Erythroblast (primary cell): ENCODE measurements around the gene FBXO10.
"Not testable (repeated sequence)": the region's sequence is repeated elsewhere in the genome, so short reads cannot be mapped to it uniquely, and the experiment has no call there.

Source experiments
- DNase-seq, 2 experiments: peaks; one replicate each; lab custom pipeline; 2025; lab: John Stamatoyannopoulos, UW
- GATA1 ChIP-seq: IDR thresholded peaks from 2 replicates; pipeline ENCODE4 v1.6.1; 2011; ENCODE audit warnings: low read depth, mild to moderate bottlenecking, control low read depth, low read length, moderate library complexity
- POLR2A ChIP-seq: IDR thresholded peaks from 2 replicates; pipeline ENCODE4 v1.6.1; 2011; ENCODE audit warnings: mild to moderate bottlenecking, low read length

FBXO10 gene

DNA sequence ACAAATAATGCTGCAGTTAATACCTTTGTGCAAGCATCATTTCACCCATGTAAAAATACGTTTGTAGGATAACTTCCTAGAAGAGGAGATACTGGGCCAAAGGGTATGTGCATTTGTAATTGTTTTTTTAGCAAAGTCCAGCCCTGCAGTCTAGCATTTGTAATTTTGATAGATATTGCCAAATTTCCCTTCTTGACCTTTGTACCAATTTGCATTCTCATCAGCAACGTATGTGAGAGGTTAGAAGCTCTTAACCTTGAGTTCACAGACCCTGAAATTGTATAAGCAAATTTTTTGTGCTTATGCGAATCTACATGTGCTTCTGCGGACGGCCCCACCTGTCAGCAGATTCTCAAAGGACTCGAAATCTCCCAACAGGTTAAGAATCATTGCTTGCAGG lies 34.8 kb upstream of the FBXO10 start:
- no peak for DNase-seq
- no peak for TF ChIP-seq POLR2A
- no peak for TF ChIP-seq GATA1

DNA sequence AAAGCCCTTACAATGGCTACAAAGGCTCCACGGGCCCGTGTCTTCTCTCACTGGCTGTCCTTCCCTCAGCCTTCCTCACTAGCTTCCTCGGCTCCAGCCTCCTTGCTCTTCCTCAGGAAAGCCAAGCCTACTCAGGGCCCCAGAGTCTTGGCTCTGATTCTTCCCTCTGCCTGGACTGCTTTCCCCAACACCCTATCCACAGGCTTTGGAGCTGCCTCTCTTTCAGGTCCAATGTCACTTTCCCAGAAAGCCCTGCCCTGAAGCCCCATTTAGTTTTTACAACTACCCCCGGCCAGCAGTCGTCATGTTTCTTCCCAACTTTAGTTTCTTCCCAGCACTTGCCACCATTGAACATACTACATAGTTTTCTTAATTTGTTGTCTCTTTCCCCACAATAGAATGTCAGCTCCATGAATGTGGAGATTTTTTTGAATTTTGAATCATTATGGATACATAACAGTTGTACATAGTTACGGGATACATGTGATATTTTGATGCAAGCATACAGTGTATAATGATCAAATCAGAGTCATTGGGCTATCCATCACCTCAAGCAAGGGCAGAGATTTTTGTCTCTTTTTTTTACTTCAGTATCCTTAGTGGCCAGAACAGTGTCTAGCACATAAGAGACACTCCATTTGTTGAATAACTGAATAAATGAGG lies 33.7 kb upstream of the FBXO10 start:
- DNase-seq: no peak
- TF ChIP-seq POLR2A (no peak), GATA1 (no peak)

DNA sequence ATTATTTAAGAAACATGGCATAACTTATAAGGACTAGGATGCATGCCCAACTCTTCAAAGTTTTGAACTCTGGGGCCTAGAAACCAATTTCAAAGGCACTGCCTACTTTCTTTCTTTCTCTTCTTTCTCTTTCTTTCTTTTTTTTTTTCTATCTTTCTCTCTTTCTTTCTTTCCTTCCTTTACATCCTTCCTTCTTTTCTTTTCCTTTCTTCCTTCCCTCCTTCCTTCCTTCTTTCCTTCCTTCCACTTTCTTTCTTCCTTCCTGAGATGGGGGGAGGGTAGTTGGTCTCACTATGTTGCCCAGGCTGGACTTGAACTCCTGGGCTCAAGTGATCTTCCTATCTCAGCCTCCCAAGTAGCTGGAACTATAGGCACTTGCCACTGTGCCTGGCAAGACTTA lies 32.1 kb upstream of the FBXO10 start:
- no peak for DNase-seq
- TF ChIP-seq GATA1 (no peak), POLR2A (no peak)

DNA sequence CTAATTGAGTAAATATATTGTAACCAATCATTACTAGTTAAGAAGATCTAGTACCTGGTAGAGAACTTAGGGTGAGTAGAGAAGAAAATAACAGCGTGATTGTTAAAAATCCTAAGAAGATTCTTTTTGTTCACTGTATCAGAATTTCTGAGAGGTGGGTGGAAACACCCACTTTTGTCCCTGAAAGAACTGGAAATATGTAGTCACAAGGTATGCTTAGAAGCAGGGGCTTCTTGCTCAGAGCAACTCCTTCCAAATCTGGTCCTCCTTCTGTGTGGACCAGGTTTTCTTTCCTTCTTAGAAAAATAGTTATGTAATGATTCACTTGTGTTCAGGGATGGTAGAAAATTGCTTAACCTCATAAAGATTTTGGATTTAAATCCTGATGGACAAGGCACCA lies 28.1 kb upstream of the FBXO10 start:
- TF ChIP-seq POLR2A: no peak
- no peak for TF ChIP-seq GATA1
- no peak for DNase-seq

DNA sequence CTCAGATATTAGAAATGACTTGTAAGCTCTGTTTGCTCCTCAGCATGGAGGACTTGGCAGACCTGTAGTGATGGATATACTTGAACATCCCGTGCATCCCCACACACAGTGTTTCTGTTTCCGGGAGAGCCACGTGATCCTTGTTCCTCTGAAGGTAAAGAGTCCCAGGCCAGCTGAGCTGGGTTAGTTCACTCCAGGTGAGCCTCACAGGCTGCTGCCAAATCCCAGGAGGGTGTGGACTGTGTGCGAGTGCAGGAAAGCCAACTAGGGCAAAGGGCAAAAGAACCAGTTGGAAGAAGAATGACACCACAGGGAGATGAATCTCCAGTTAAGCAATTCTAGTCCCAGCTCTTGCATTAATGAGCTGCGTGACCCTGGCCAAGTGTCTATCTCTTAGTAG lies 26.6 kb upstream of the FBXO10 start:
- TF ChIP-seq POLR2A (no peak), GATA1 (no peak)

DNA sequence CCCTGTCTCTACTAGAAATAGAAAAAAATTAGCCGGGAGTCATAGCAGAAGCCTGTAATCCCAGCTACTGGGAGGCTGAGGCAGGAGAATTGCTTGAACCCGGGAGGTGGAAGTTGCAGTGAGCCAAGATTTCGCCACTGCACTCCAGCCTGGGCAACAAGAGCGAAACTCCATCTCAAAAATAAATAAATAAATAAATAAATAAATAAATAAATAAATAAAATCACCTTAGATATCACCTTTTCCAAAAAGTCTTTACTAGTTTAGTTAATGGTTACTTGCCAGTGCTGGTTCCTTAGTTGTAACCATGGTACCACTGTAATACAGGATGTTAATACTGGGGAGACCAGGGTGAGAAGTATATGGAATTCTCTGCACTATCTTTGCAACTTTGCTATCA lies 25.9 kb upstream of the FBXO10 start:
- not testable (repeated sequence) for DNase-seq

More for the DNA sequence above, 26.6 kb upstream of the FBXO10 start:
- no peak for DNase-seq

DNA sequence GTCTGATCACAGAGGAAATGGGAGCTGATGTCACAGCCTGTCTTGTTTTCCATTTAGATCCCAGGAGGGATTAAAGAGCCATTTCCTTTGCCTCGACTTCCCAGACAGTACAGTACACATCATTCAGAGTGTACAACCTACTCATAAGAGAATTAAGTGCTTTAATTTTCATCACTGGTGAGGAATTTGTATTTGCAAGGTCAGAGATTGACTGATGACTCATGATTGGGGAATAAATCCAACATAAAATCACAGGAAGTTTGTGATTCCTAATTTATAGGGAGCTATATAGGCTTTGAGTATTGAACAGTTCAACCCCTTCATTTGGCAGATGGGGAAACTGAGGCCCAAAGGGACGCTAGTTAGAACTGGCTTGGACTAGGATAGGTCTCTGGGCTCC lies 20.3 kb upstream of the FBXO10 start:
- TF ChIP-seq POLR2A (no peak), GATA1 (no peak)

DNA sequence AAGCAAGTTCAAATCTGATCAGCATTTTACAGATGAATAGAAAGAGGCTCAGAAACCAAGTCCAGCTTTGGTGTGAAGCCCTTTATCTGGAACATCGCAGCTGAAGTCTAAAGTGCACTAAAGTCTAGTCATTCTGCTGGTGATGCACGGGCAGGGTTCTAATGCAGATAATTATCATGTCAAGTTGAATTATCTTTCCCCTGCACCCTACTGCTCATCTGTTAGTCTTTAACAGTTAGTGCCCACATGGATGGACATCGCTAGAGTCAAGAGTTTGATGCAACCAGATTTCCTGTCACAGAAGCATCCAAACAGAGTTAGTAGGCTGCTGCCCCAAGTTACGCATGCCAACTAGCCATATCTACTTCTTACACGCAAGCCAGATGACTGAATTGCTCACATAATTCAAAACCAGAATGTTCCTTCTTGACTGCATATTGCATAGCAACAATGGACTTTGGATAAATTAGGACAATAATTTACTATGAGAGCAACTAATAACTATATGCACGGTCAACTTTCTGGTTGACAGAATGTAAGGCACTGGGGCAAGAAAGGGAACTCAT lies 17.8 kb upstream of the FBXO10 start:
- DNase-seq: peak; percentile 58 to 87
- TF ChIP-seq GATA1 (no peak), POLR2A (no peak)

More for the DNA sequence above, 20.3 kb upstream of the FBXO10 start:
- no peak for DNase-seq

DNA sequence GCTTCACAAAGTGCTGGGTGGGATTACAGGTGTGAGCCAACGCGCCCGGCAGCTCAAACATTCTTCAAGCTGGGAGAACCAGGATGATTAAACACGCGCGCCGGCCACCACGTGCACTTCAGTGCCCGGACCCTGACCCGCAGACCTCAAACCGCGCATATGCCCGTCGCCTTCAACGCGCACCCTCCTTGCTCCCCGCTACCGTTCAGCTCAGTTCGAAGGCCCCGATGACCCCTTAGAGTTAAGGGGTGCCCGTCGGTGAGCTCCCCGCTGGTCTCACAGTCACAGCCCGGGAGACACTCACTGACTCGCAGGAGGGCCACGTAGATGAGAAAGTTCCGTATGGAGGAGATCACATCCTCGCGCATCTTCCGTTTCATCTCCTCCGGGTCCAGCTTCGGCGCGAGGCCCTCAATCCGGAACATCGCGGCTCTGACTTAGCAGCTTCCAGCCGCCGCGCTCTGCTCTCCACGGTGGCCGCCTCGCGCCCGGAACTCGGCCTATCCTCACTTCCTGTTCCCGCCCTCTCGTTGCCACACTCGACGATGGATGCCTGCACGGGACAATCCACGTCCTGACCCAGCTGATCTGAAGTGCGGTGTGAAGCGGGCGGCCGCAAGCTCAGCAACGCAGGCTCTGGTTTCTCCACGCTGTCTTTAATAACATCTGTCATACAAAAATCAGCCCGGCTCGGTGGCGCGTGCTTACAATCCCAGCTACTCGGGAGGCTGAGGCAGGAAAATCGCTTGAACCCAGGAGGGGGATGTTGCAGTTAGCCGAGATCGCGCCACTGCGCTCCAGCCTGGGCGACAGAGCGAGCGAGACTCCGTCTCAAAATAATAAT lies 16.1 kb upstream of the FBXO10 start, which contains the start of gene TOMM5:
Gene TOMM5 (minus strand): TSS at position 490 of the 844 bp plus-strand sequence. CDS start 65 bp downstream, at position 425.
- no peak for TF ChIP-seq GATA1
- TF ChIP-seq POLR2A: peak; percentile 96
- peak; percentile 97 for DNase-seq

DNA sequence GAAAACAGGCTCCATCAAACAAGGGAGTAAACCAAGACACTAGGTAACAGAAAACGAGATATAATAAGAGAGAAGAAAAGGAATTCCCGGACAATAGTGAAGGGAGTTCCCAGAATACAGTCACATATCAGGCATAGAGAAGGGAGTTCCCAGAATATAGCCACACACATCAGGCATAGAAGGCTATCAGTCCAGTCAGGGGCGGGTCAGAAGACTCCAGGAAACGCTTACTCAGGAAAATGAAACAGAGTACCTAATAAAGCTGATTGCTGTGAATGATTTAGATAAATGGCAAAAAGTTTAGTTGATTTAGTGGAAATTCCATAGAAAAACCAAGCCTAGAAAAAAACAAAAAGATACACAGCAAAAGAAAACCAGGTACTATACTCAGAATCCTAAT lies 11.3 kb upstream of the FBXO10 start:
- peak; percentile 11 to 26 for DNase-seq
- TF ChIP-seq POLR2A (no peak), GATA1 (no peak)

DNA sequence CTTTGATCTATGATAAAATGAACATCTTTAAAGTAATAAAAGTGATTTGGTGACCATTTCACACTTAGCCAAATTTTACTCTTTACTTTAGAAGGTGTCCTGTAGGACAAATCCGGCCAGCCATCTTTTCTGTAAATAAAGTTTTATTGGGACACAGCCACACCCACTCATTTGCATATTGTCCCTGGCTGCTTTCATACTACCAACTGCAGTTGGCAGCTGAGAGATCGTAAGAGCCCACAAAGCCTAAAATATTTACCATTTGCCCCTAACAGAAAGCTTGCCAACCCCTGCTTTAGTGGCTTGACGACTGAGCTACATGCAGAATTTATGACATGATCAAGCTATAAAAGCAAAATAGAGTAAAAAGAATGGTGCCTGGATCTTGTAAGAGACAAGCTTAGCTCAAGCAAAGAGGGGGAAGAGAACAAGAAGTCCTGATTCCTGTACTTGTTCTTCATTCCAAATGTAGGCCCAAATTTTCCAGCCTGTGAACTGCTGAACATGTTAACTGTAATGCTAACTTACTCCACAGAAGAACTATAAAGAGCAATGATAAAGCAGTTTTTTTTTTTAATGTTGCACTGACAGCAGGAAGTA lies 7.4 kb upstream of the FBXO10 start:
- TF ChIP-seq GATA1: no peak
- TF ChIP-seq POLR2A: no peak
- DNase-seq: no peak

DNA sequence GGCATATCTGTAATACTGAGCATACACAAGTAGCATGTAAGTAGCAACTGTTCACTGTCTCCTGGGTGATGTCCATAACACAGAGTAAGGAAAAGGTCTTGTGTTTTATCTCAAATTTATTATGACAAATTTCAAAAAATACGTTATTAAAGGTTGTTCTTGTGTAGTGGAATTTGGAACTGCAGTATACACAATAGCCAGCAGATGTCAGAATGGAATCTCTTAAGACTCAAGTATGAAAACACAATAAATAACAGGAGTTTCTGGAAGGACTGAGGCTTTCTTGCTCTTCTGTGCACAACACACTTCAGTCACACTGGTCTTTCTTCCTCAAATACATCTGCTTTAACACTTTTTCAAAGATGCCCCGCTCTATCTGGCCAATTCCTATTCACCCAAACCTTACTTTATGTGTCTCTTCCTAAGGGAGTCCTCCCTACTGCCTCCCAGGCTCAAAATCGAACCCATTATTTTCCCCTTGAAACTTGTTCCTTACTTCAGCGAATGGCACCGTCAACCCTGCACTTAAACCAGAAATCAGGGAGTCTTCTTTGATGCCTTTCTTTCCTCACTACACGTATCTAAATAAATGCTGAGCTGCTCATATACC lies 6.5 kb upstream of the FBXO10 start:
- peak; percentile 67 to 78 for DNase-seq
- TF ChIP-seq POLR2A (no peak), GATA1 (no peak)

DNA sequence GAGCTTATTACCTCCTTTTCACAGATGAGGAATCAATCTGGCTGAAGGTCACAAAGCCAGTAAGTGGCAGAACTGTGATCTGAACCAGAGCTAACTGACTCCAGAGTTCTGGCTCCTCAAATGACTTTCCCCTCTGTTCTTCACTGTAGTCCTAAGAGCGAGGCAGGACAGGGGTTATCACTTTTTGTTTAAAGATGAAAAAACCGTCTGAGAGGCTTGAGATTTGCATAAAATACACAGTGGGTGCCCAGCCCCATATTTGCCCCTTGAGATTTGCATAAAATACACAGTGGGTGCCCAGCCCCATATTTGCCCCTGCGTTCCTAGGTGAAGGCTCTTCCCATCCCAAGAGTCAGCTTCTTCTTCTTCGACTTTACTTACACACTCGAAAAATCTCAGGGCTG lies 667 bp downstream of the FBXO10 start:
- TF ChIP-seq GATA1 (no peak), POLR2A (no peak)
- no peak for DNase-seq
